SK-N-SH treated with all-trans-retinoic acid at 6 μM for 48 hours (cell line): ENCODE measurements around the gene SCYGR4.

Experiments used
- ATAC-seq: fragments of 200-7000 bp; cut with Tn5 transposase; 3 replicates; pipeline ENCODE4 v1.9.1; 2020; ENCODE audit warnings: mild to moderate bottlenecking, moderate library complexity
- ARNTL ChIP-seq: fragments of 450-650 bp; formaldehyde crosslinking; IDR thresholded peaks from 2 replicates; pipeline ENCODE4 v1.5.0; 2020; ENCODE audit warnings: low read depth, mild to moderate bottlenecking, moderate library complexity, borderline replicate concordance
- BACH2 ChIP-seq: fragments of 250-450 bp; sonication (Bioruptor Pico); IDR thresholded peaks from 2 replicates; pipeline ENCODE4 v1.9.0; 2021; ENCODE audit warnings: mild to moderate bottlenecking, borderline replicate concordance
- CREB5 ChIP-seq: fragments of 250-450 bp; sonication (Bioruptor Pico); IDR thresholded peaks from 2 replicates; pipeline ENCODE4 v1.5.1; 2020; ENCODE audit warnings: low read depth, mild to moderate bottlenecking, moderate library complexity
- CSDC2 ChIP-seq: fragments of 250-450 bp; sonication (Bioruptor Pico); IDR thresholded peaks from 2 replicates; pipeline ENCODE4 v1.5.0; 2020; ENCODE audit warnings: mild to moderate bottlenecking, moderate library complexity
- CSRNP3 ChIP-seq: fragments of 250-450 bp; sonication (Bioruptor Pico); IDR thresholded peaks from 2 replicates; pipeline ENCODE4 v1.5.1; 2021; ENCODE audit warnings: mild to moderate bottlenecking, moderate library complexity
- ESRRG ChIP-seq: fragments of 250-450 bp; sonication (Bioruptor Pico); IDR thresholded peaks from 2 replicates; pipeline ENCODE4 v1.6.1; 2021; ENCODE audit warnings: mild to moderate bottlenecking
- GLIS3 ChIP-seq: fragments of 250-450 bp; sonication (Bioruptor Pico); IDR thresholded peaks from 2 replicates; pipeline ENCODE4 v1.5.0; 2020; ENCODE audit warnings: mild to moderate bottlenecking, moderate library complexity
- ISL1 ChIP-seq: fragments of 250-450 bp; sonication (Bioruptor Pico); IDR thresholded peaks from 2 replicates; pipeline ENCODE4 v2.1.2; 2022; ENCODE audit warnings: mild to moderate bottlenecking, moderate library complexity
- OSR1 ChIP-seq: fragments of 250-450 bp; sonication (Bioruptor Pico); IDR thresholded peaks from 2 replicates; pipeline ENCODE4 v1.8.0; 2022; ENCODE audit warnings: moderate library complexity, mild to moderate bottlenecking, inconsistent platforms
- PATZ1 ChIP-seq: fragments of 250-450 bp; sonication (Bioruptor Pico); IDR thresholded peaks from 2 replicates; pipeline ENCODE4 v1.8.0; 2020; ENCODE audit warnings: mild to moderate bottlenecking, moderate library complexity, borderline replicate concordance
- POU6F1 ChIP-seq: fragments of 250-450 bp; sonication (Bioruptor Pico); IDR thresholded peaks from 2 replicates; pipeline ENCODE4 v1.8.0; 2021; ENCODE audit warnings: low read depth, mild to moderate bottlenecking, moderate library complexity, borderline replicate concordance
- PPARA ChIP-seq: fragments of 250-450 bp; sonication (Bioruptor Pico); IDR thresholded peaks from 2 replicates; pipeline ENCODE4 v1.5.0; 2020; ENCODE audit warnings: mild to moderate bottlenecking, borderline replicate concordance
- RARB ChIP-seq: fragments of 250-450 bp; sonication (Bioruptor Pico); IDR thresholded peaks from 2 replicates; pipeline ENCODE4 v1.8.0; 2021; ENCODE audit warnings: mild to moderate bottlenecking, moderate library complexity
- TCF4 ChIP-seq: fragments of 250-450 bp; sonication (Bioruptor Pico); IDR thresholded peaks from 2 replicates; pipeline ENCODE4 v1.8.0; 2021; ENCODE audit warnings: mild to moderate bottlenecking, moderate library complexity, borderline replicate concordance
- TOX ChIP-seq: fragments of 250-450 bp; sonication (Bioruptor Pico); IDR thresholded peaks from 2 replicates; pipeline ENCODE4 v1.8.0; 2021; ENCODE audit warnings: mild to moderate bottlenecking, moderate library complexity, borderline replicate concordance
- TSHZ2 ChIP-seq: fragments of 250-450 bp; sonication (Bioruptor Pico); IDR thresholded peaks from 2 replicates; pipeline ENCODE4 v1.5.0; 2020; ENCODE audit warnings: mild to moderate bottlenecking, moderate library complexity
- ZC3H10 ChIP-seq: fragments of 250-450 bp; sonication (Bioruptor Pico); IDR thresholded peaks from 2 replicates; pipeline ENCODE4 v1.5.1; 2021; ENCODE audit warnings: mild to moderate bottlenecking, moderate library complexity
- ZFP3 ChIP-seq: fragments of 250-450 bp; sonication (Bioruptor Pico); IDR thresholded peaks from 2 replicates; pipeline ENCODE4 v1.5.0; 2020; ENCODE audit warnings: mild to moderate bottlenecking, moderate library complexity
- ZFP30 ChIP-seq: fragments of 450-650 bp; formaldehyde crosslinking; IDR thresholded peaks from 2 replicates; pipeline ENCODE4 v1.5.0; 2022; ENCODE audit warnings: mild to moderate bottlenecking, moderate library complexity
- ZNF565 ChIP-seq: fragments of 450-650 bp; formaldehyde crosslinking; conservative IDR thresholded peaks from 2 replicates; pipeline ENCODE4 v1.5.0; 2020; ENCODE audit warnings: low read depth, mild to moderate bottlenecking, moderate library complexity
- ZNF70 ChIP-seq: fragments of 450-650 bp; formaldehyde crosslinking; IDR thresholded peaks from 2 replicates; pipeline ENCODE4 v1.5.0; 2020; ENCODE audit warnings: mild to moderate bottlenecking, moderate library complexity
- ZNF8 ChIP-seq: fragments of 450-650 bp; formaldehyde crosslinking; IDR thresholded peaks from 2 replicates; pipeline ENCODE4 v1.5.0; 2020; ENCODE audit warnings: mild to moderate bottlenecking, moderate library complexity

Gene SCYGR4

GRCh38 chr2:227615906-227616305, 1.4 kb upstream of the SCYGR4 start:
- ATAC-seq, result no peak
- TF ChIP-seq ZNF8 (CRISPR knock-in tag) (no peak), BACH2 (CRISPR knock-in tag) (no peak), TOX (CRISPR knock-in tag) (no peak), GLIS3 (CRISPR knock-in tag) (no peak), PPARA (CRISPR knock-in tag) (no peak), ZNF70 (CRISPR knock-in tag) (no peak), ZFP30 (no peak), CSDC2 (CRISPR knock-in tag) (no peak), RARB (CRISPR knock-in tag) (no peak), OSR1 (CRISPR knock-in tag) (no peak), ESRRG (CRISPR knock-in tag) (no peak), ARNTL (CRISPR knock-in tag) (no peak), PATZ1 (CRISPR knock-in tag) (no peak), TCF4 (no peak), ZFP3 (CRISPR knock-in tag) (no peak)

- no peak for ATAC-seq
- no peak for TF ChIP-seq OSR1 (CRISPR knock-in tag)
- TF ChIP-seq CREB5, result no peak
- no peak for TF ChIP-seq ISL1
- TF ChIP-seq ARNTL (CRISPR knock-in tag), result no peak
- TF ChIP-seq CSRNP3 (CRISPR knock-in tag), result no peak
- TF ChIP-seq PPARA (CRISPR knock-in tag), result no peak
- TF ChIP-seq ZC3H10, result no peak
- no peak for TF ChIP-seq TCF4
- TF ChIP-seq ZFP30, result no peak
- no peak for TF ChIP-seq TOX (CRISPR knock-in tag)
- TF ChIP-seq POU6F1 (CRISPR knock-in tag), result no peak
- TF ChIP-seq ZNF565 (CRISPR knock-in tag), result no peak
- TF ChIP-seq ZNF8 (CRISPR knock-in tag), result no peak
- no peak for TF ChIP-seq ZFP3 (CRISPR knock-in tag)
- no peak for TF ChIP-seq ESRRG (CRISPR knock-in tag)
- no peak for TF ChIP-seq TSHZ2 (CRISPR knock-in tag)
Observed at GRCh38 chr2:227616631-227617030, 667 bp upstream of the SCYGR4 start.

GRCh38 chr2:227623226-227623625, 5.9 kb downstream of the SCYGR4 start:
- ATAC-seq, result peak; percentile 40; the same call in 2 of the 3 replicates
- no peak for TF ChIP-seq ZNF8 (CRISPR knock-in tag)
- no peak for TF ChIP-seq ESRRG (CRISPR knock-in tag)
- TF ChIP-seq ZNF70 (CRISPR knock-in tag), result no peak
- no peak for TF ChIP-seq ISL1
- no peak for TF ChIP-seq ZC3H10
- TF ChIP-seq ZFP3 (CRISPR knock-in tag), result no peak
- TF ChIP-seq GLIS3 (CRISPR knock-in tag), result no peak
- TF ChIP-seq PATZ1 (CRISPR knock-in tag), result no peak
- TF ChIP-seq ZFP30, result no peak
- no peak for TF ChIP-seq PPARA (CRISPR knock-in tag)
- no peak for TF ChIP-seq ARNTL (CRISPR knock-in tag)
- no peak for TF ChIP-seq CSRNP3 (CRISPR knock-in tag)
